Stomach smooth muscle (tissue), 2 donors: Measurements from ENCODE around the gene LRRC8D.

Experiments
- H3K27ac ChIP-seq: one replicate; pipeline ENCODE4 v1.7.0; 2013; ENCODE audit warnings: mild to moderate bottlenecking, low read length, inconsistent platforms
- H3K27me3 ChIP-seq, 2 donors: one replicate each; pipeline ENCODE4 v1.7.0; 2013; ENCODE audit warnings: low read length in 2 of 2; ENCODE audit not compliant: insufficient read depth in 2 of 2, control insufficient read depth in 1 of 2
- H3K36me3 ChIP-seq, 2 donors: one replicate each; pipeline ENCODE4 v1.7.0; 2013; ENCODE audit warnings: low read length in 2 of 2; ENCODE audit not compliant: control insufficient read depth in 2 of 2, insufficient read depth in 2 of 2
- H3K4me1 ChIP-seq: one replicate; pipeline ENCODE4 v1.7.0; 2013; ENCODE audit warnings: low read length; ENCODE audit not compliant: control insufficient read depth, insufficient read depth
- H3K4me3 ChIP-seq, 2 donors: one replicate each; pipeline ENCODE4 v1.7.0; 2013; ENCODE audit warnings: low read length in 2 of 2
- H3K9ac ChIP-seq, 2 donors: one replicate each; pipeline ENCODE4 v1.7.0; 2013; ENCODE audit warnings: low read length in 2 of 2, mild to moderate bottlenecking in 1 of 2
- H3K9me3 ChIP-seq, 2 donors: one replicate each; pipeline ENCODE4 v1.7.0; 2013; ENCODE audit warnings: low read length in 2 of 2; ENCODE audit not compliant: control insufficient read depth in 2 of 2
- donor health status: healthy.
- donor health status: Pancreatic carcinoma.

The LRRC8D gene

GRCh38 chr1:89953131-89953626 is 132.3 kb downstream of the LRRC8D start:
- Histone ChIP-seq H3K9ac (no peak overlapping the region), H3K36me3 (no peaks in the 10 kb centered on the region), H3K27me3 (peaks cover 0 to 2% of the 10 kb centered on the region in 2 donors), H3K9me3 (no peaks in the 10 kb centered on the region), H3K4me3 (no peak overlapping the region), H3K4me1 (no peaks in the 10 kb centered on the region), H3K27ac (no peak overlapping the region)

GRCh38 chr1:89953929-89954328 is 133.1 kb downstream of the LRRC8D start:
- Histone ChIP-seq H3K9ac (no peak overlapping the region), H3K9me3 (no peaks in the 10 kb centered on the region), H3K4me3 (no peak overlapping the region), H3K36me3 (no peaks in the 10 kb centered on the region), H3K27me3 (peaks cover 0 to under 1% of the 10 kb centered on the region in 2 donors), H3K4me1 (no peaks in the 10 kb centered on the region), H3K27ac (no peak overlapping the region)

- H3K36me3 ChIP-seq = no peaks in the 10 kb centered on the region
- H3K4me1 ChIP-seq = no peaks in the 10 kb centered on the region
- H3K9me3 ChIP-seq = no peaks in the 10 kb centered on the region
- no peak overlapping the region for H3K4me3 ChIP-seq
- H3K27me3 ChIP-seq = no peaks in the 10 kb centered on the region
- no peak overlapping the region for H3K27ac ChIP-seq
- H3K9ac ChIP-seq = no peak overlapping the region
Observed at GRCh38 chr1:89954401-89954800, 133.6 kb downstream of the LRRC8D start.

GRCh38 chr1:89955311-89956205 is 134.7 kb downstream of the LRRC8D start:
- no peaks in the 10 kb centered on the region for H3K4me1 ChIP-seq
- no peaks in the 10 kb centered on the region for H3K27me3 ChIP-seq
- no peak overlapping the region for H3K27ac ChIP-seq
- no peaks in the 10 kb centered on the region for H3K36me3 ChIP-seq
- H3K4me3 ChIP-seq = no peak overlapping the region
- no peaks in the 10 kb centered on the region for H3K9me3 ChIP-seq
- H3K9ac ChIP-seq = no peak overlapping the region

GRCh38 chr1:89957107-89957506 is 136.3 kb downstream of the LRRC8D start:
- Histone ChIP-seq H3K4me1 (peaks cover 3% of the 10 kb centered on the region), H3K36me3 (no peaks in the 10 kb centered on the region), H3K27me3 (no peaks in the 10 kb centered on the region), H3K9me3 (no peaks in the 10 kb centered on the region), H3K4me3 (no peak overlapping the region), H3K27ac (no peak overlapping the region), H3K9ac (no peak overlapping the region)

GRCh38 chr1:89958851-89959654 is 138.2 kb downstream of the LRRC8D start:
- Histone ChIP-seq H3K9me3 (no peaks in the 10 kb centered on the region), H3K4me3 (no peak overlapping the region), H3K4me1 (peaks cover 3% of the 10 kb centered on the region), H3K36me3 (no peaks in the 10 kb centered on the region), H3K9ac (no peak overlapping the region), H3K27ac (no peak overlapping the region), H3K27me3 (no peaks in the 10 kb centered on the region)

- Histone ChIP-seq H3K4me3 (no peak overlapping the region), H3K9ac (no peak overlapping the region), H3K9me3 (no peaks in the 10 kb centered on the region), H3K4me1 (peaks cover 3% of the 10 kb centered on the region), H3K27me3 (no peaks in the 10 kb centered on the region), H3K27ac (no peak overlapping the region), H3K36me3 (no peaks in the 10 kb centered on the region)
Observed at GRCh38 chr1:89959719-89960118, 138.9 kb downstream of the LRRC8D start.

- Histone ChIP-seq H3K9me3 (no peaks in the 10 kb centered on the region), H3K36me3 (no peaks in the 10 kb centered on the region), H3K27ac (no peak overlapping the region), H3K9ac (no peak overlapping the region), H3K4me1 (peaks cover 3% of the 10 kb centered on the region), H3K27me3 (no peaks in the 10 kb centered on the region), H3K4me3 (no peak overlapping the region)
Observed at GRCh38 chr1:89962024-89962741, 141.4 kb downstream of the LRRC8D start.

- H3K27ac ChIP-seq = no peak overlapping the region
- no peaks in the 10 kb centered on the region for H3K9me3 ChIP-seq
- H3K36me3 ChIP-seq = no peaks in the 10 kb centered on the region
- H3K4me3 ChIP-seq = no peak overlapping the region
- H3K9ac ChIP-seq = no peak overlapping the region
- no peaks in the 10 kb centered on the region for H3K27me3 ChIP-seq
- peaks cover 3% of the 10 kb centered on the region for H3K4me1 ChIP-seq
Observed at GRCh38 chr1:89962742-89963075, 141.9 kb downstream of the LRRC8D start.

- Histone ChIP-seq H3K27me3 (no peaks in the 10 kb centered on the region), H3K4me1 (peaks cover 3% of the 10 kb centered on the region), H3K36me3 (no peaks in the 10 kb centered on the region), H3K9me3 (no peaks in the 10 kb centered on the region), H3K27ac (no peak overlapping the region), H3K4me3 (no peak overlapping the region), H3K9ac (no peak overlapping the region)
Observed at GRCh38 chr1:89965193-89965768, 144.4 kb downstream of the LRRC8D start.
